Measurements from ENCODE around the gene NOTUM.

The NOTUM gene

GRCh38 chr17:82000803-82001570 is 40.0 kb upstream of the NOTUM start:
- no peak for DNase-seq (ENCODE audit: low read depth, low spot score)
- no peak for TF ChIP-seq CTCF (IDR thresholded peaks at IDR 0.05; ENCODE audit: insufficient read depth, low read length, missing control alignments)
- CTCF ChIA-PET = no interaction called here
- POLR2A ChIA-PET = no interaction called here
- no peak overlapping the region for H3K4me3 ChIP-seq (ENCODE audit: low read depth, low read length)

- no peak for DNase-seq (ENCODE audit: low read depth, low spot score)
- ChIA-PET POLR2A (no interaction called here), CTCF (no interaction called here)
- TF ChIP-seq CTCF (IDR thresholded peaks at IDR 0.05; ENCODE audit: insufficient read depth, low read length, missing control alignments) = no peak
- H3K4me3 ChIP-seq (ENCODE audit: low read depth, low read length) = no peak overlapping the region
These were observed 39.2 kb upstream of the NOTUM start for GRCh38 chr17:81999976-82000802.

- no peak for TF ChIP-seq CTCF (IDR thresholded peaks at IDR 0.05; ENCODE audit: insufficient read depth, low read length, missing control alignments)
- ChIA-PET POLR2A (no interaction called here), CTCF (no interaction called here)
- DNase-seq (ENCODE audit: low read depth, low spot score) = no peak
- no peak overlapping the region for H3K4me3 ChIP-seq (ENCODE audit: low read depth, low read length)
These were observed 38.6 kb upstream of the NOTUM start for GRCh38 chr17:81999587-81999975.

GRCh38 chr17:81998691-81999438 is 37.9 kb upstream of the NOTUM start:
- TF ChIP-seq CTCF (IDR thresholded peaks at IDR 0.05; ENCODE audit: insufficient read depth, low read length, missing control alignments) = no peak
- CTCF ChIA-PET = no interaction called here
- POLR2A ChIA-PET = no interaction called here
- H3K4me3 ChIP-seq (ENCODE audit: low read depth, low read length) = no peak overlapping the region
- DNase-seq (ENCODE audit: low read depth, low spot score) = no peak

- DNase-seq (ENCODE audit: low read depth, low spot score) = no peak
- CTCF ChIA-PET = interaction anchor here (1.7 kb wide), 1 partner anchor 39 kb away, joined by 6 read pairs; no protein-coding TSS in a partner anchor
- TF ChIP-seq CTCF (IDR thresholded peaks at IDR 0.05; ENCODE audit: insufficient read depth, low read length, missing control alignments) = no peak
- POLR2A ChIA-PET = no interaction called here
- H3K4me3 ChIP-seq (ENCODE audit: low read depth, low read length) = no peak overlapping the region
These were observed 37.2 kb upstream of the NOTUM start for GRCh38 chr17:81998212-81998611.
